Astrocyte (in vitro differentiated cells and primary cell): Measurements from ENCODE around the gene MAFB.

Experiments used
- EZH2 ChIP-seq: IDR thresholded peaks from 2 replicates; pipeline ENCODE4 v1.6.1; 2012; ENCODE audit warnings: mild to moderate bottlenecking, low read length, inconsistent platforms; ENCODE audit not compliant: insufficient read depth
- TF ChIP-seq, protein P1 (sequence below): IDR thresholded peaks from 2 replicates; pipeline ENCODE4 v1.5.1; 2011; ENCODE audit warnings: low read depth, mild to moderate bottlenecking, inconsistent platforms, low read length, moderate library complexity; ENCODE audit not compliant: insufficient read depth

DNA sequence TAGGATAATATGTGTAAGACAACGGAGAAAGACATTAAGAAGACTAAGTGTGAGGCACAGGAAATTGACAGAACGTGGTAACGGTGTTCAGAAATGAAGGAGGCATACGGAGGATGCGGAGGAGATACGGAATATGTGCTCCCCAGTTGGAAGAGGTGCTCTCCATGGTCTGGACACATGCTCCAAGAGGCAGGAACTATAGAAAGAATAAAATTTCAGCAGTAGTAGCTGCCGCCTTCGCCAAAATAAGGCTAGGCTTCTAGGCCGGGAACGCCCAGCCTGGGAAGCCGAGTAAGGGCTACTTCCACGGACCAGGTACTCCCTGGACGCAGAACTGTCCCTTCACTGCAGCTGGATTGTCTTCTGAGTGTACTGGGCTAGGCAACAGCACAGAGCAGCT is 7.4 kb downstream of the MAFB start:
- TF ChIP-seq, protein P1, sequence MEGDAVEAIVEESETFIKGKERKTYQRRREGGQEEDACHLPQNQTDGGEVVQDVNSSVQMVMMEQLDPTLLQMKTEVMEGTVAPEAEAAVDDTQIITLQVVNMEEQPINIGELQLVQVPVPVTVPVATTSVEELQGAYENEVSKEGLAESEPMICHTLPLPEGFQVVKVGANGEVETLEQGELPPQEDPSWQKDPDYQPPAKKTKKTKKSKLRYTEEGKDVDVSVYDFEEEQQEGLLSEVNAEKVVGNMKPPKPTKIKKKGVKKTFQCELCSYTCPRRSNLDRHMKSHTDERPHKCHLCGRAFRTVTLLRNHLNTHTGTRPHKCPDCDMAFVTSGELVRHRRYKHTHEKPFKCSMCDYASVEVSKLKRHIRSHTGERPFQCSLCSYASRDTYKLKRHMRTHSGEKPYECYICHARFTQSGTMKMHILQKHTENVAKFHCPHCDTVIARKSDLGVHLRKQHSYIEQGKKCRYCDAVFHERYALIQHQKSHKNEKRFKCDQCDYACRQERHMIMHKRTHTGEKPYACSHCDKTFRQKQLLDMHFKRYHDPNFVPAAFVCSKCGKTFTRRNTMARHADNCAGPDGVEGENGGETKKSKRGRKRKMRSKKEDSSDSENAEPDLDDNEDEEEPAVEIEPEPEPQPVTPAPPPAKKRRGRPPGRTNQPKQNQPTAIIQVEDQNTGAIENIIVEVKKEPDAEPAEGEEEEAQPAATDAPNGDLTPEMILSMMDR = no peak
- no peak for TF ChIP-seq EZH2
